ENCODE results near the gene PNMA3.
"Not testable (repeated sequence)": the region's sequence is repeated elsewhere in the genome, so short reads cannot be mapped to it uniquely, and the experiment has no call there.

Gene PNMA3, protein sequence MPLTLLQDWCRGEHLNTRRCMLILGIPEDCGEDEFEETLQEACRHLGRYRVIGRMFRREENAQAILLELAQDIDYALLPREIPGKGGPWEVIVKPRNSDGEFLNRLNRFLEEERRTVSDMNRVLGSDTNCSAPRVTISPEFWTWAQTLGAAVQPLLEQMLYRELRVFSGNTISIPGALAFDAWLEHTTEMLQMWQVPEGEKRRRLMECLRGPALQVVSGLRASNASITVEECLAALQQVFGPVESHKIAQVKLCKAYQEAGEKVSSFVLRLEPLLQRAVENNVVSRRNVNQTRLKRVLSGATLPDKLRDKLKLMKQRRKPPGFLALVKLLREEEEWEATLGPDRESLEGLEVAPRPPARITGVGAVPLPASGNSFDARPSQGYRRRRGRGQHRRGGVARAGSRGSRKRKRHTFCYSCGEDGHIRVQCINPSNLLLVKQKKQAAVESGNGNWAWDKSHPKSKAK

GRCh38 chrX:153055871-153056749 lies at the start of gene PNMA3:
Gene PNMA3 (plus strand): TSS chrX:153056470. CDS start chrX:153057056, 586 bp downstream.
- no peak for DNase-seq

DNA sequence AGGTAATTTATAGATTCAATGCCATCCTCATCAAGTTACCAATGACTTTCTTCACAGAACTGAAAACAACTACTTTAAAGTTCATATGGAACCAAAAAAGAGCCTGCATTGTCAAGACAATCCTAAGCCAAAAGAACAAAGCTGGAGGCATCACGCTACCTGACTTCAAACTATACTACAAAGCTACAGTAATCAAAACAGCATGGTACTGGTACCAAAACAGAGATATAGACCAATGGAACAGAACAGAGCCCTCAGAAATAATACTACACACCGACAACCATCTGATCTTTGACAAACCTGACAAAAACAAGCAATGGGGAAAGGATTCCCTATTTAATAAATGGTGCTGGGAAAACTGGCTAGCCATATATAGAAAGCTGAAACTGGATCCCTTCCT lies 39.1 kb upstream of the PNMA3 start:
- not testable (repeated sequence) for DNase-seq

DNA sequence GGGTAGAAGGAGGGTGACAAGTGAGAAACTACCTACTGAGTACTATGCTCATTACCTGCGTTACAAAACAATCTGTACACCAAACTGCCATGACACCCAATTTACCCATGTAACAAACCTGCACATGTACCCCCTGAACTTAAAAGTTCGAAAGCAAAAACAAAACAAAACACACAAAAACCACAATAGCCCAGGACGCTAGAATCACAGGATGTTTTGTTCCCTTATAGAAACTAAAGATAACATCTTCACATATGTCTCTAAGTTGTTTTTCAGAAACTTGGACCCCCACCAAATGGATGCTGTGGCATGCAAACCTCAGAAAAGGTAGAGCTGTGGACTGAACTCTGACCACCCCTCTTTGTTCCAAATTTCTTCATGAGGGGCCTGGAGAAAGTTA lies 37.1 kb upstream of the PNMA3 start:
- DNase-seq, result no peak

GRCh38 chrX:153026501-153026900 lies 29.8 kb upstream of the PNMA3 start:
- DNase-seq, result not testable (repeated sequence)

DNA sequence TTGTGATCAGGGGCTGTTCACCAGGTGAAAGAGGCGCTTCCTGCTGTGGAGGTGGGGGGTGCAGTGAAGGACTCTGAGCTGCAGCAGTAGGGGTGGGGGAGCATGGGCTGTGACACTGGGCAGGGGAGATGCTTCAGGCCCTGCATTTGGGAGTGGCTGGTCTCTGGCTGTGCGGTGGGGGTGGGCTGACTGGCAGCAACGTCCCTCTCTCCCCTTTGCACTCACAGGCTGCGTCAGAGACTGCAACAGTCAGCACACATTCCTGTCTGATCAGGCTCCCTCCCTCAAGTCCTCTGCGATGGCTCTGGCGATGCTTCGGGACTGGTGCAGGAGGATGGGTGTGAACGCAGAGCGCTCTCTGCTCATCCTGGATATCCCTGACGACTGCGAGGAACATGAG lies 27.8 kb upstream of the PNMA3 start:
- DNase-seq, result not testable (repeated sequence)

DNA sequence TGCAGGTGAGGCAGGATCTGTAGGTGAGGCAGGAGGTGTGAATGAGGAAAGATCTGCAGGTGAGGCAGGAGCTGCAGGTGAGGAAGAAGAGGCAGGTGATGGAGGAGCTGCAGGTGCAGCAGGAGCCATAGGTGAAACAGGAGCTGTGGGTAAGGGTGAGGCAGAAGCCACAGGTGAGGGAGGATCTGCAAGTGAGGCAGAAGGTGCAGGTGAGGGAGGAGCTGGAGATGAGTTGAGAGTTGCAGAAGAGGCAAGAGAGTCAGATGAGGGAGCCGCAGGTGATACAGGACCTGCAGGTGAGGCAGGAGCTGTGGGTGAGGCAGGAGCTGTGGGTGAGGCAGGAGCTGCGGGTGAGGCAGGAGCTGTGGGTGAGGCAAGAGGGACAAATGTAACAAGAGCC lies 27.1 kb upstream of the PNMA3 start:
- no peak for DNase-seq

GRCh38 chrX:153029875-153030274 lies 26.4 kb upstream of the PNMA3 start:
- no peak for DNase-seq

GRCh38 chrX:153030801-153031200 lies 25.5 kb upstream of the PNMA3 start:
- DNase-seq, result no peak

DNA sequence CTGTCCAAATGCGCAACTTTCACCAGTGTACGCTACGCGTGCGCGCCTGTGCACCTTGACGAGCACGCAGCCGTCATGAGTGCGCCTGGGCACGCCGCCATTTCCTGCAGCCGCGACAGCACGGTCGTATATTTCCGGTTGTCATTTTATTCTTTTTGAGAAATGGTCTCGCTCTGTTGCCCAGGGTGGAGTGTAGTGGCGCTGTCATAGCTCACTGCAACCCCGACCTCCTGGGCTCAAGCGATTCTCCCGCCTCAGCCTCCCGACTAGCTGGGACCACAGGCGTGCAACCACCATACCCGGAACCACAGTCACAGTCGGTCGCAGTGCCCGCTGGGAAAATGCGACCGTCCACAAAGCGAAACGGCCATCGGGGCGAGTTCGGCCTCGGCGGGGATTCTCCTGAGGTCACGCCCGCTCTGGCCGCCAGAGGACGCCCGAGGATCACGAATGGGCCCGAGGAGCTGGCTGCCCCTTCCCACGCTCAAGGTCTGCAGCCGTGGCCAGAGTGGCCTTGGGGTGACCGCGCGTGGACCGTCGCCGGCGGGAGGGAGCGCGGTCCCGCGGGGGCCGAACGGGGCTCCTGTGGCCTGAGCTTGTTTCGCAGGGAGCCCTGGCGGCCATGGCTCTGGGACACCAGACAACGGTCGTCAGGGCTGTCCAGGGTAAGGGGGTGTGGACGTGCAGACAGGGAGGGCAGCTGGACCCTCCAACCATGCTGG lies 23.7 kb upstream of the PNMA3 start:
- DNase-seq, result peak; percentile 57 to 86

GRCh38 chrX:153049093-153049492 lies 7.2 kb upstream of the PNMA3 start:
- DNase-seq, result no peak

- no peak for DNase-seq
These were observed 3.7 kb upstream of the PNMA3 start for GRCh38 chrX:153052534-153052933.

DNA sequence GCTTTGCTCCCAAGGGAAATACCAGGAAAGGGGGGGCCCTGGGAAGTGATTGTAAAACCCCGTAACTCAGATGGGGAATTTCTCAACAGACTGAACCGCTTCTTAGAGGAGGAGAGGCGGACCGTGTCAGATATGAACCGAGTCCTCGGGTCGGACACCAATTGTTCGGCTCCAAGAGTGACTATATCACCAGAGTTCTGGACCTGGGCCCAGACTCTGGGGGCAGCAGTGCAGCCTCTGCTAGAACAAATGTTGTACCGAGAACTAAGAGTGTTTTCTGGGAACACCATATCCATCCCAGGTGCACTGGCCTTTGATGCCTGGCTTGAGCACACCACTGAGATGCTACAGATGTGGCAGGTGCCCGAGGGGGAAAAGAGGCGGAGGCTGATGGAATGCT lies 1.0 kb downstream of the PNMA3 start:
- no peak for DNase-seq

- DNase-seq, result no peak
These were observed 3.2 kb downstream of the PNMA3 start for GRCh38 chrX:153059191-153060094.

GRCh38 chrX:153060095-153060445 lies 3.8 kb downstream of the PNMA3 start:
- no peak for DNase-seq

GRCh38 chrX:153061732-153062131 lies 5.5 kb downstream of the PNMA3 start:
- DNase-seq, result no peak

DNA sequence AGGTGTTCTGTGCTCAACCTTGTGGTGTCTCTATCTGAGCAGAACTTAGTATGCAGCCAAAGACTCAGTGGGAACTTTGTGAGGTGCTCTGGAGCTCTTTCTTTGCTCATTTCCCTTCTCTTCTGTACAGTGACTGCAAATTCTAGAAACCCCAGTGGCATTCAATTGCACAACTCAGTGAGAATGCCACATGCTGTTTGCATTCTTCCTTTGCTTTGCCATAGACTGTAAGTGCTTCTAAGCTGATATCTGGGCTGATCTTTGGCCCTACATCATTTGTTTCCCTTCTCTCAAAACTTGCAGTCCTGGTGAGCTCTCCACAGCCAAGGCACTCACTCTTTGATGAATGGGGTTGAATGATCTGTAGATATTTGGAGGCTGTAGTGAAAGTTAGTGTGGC lies 7.0 kb downstream of the PNMA3 start:
- no peak for DNase-seq

DNA sequence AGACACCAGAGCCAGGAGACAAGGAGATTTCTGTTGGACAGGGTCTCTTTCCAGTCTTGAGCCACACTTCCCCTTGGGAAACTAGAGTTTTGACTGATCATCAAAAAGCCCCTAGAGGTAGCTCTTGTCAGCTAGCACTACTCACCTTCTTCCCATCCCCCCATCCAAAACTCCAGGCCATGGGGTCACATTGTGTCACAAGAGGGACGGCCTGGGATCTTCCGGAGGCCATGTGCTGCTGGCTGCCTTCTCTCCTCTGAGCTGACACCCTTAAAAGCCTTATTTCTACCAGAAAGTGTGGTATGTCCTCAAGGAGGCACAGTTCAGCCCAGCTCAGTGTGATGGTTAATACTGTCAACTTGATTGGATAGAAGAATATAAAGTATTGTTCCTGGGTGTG lies 7.8 kb downstream of the PNMA3 start:
- DNase-seq, result no peak

GRCh38 chrX:153065389-153065788 lies 9.1 kb downstream of the PNMA3 start:
- DNase-seq, result no peak

DNA sequence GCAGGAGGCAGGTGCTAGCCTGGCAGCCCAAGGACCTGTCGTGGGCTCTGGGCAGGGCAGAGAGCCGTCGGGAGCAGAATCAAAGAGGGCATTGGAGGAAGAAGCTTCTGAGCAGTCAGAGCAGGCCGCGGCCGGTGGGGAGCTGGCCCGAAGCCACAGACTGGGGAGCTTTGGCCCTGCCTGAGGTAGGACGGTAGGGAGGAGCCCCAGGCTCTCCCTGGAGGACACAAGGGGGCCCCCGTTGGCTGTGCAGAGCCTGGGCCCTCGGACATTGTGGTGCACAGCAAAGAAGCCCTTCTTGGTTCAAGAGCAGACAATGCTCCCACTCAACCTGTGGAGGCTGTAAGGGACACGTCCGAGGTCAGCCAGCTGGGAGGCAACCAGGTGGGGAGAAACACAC lies 10.1 kb downstream of the PNMA3 start:
- DNase-seq, result not testable (repeated sequence)

- not testable (repeated sequence) for DNase-seq
These were observed 15.8 kb downstream of the PNMA3 start, which contains the start of gene PNMA6A for GRCh38 chrX:153071909-153072583. Gene PNMA6A (plus strand): TSS chrX:153072454. CDS start chrX:153073063, 609 bp downstream.

DNA sequence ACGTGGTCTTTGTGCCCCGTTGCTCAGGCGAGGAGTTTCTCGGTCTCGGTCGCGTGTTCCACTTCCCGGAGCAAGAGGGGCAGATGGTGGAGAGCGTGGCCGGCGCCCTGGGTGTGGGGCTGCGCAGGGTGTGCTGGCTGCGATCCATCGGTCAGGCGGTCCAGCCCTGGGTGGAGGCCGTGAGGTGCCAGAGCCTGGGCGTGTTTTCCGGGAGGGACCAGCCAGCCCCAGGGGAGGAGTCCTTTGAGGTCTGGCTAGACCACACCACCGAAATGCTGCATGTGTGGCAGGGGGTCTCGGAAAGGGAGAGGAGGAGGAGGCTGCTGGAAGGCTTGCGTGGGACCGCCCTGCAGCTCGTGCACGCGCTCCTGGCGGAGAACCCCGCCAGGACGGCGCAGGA lies 17.1 kb downstream of the PNMA3 start:
- DNase-seq, result not testable (repeated sequence)

All from inflammatory macrophage treated with lipopolysaccharide for 1 hour (primary cell).